ENCODE results near the gene POU6F1.
A peak's percentile ranks its signal among the peaks of the same experiment; 100 is the strongest.
"Not testable (repeated sequence)": the region's sequence is repeated elsewhere in the genome, so short reads cannot be mapped to it uniquely, and the experiment has no call there.

Gene POU6F1

GRCh38 chr12:51222461-51222860 lies 4.6 kb upstream of the POU6F1 start:
- Histone ChIP-seq H3K4me3 (ENCODE audit: control insufficient read depth in 1 of 7, extremely low read depth in 1 of 7, insufficient read depth in 4 of 7, low read depth in 2 of 7, low read length in 6 of 7) (no peak overlapping the region), H3K9me3 (ENCODE audit: control extremely low read depth in 1 of 5, control insufficient read depth in 4 of 5, insufficient read depth in 2 of 5, low read depth in 1 of 5, low read length in 4 of 5) (no peaks in the 10 kb centered on the region), H3K27me3 (replicated peaks in 2 of 5; ENCODE audit: control insufficient read depth in 4 of 5, insufficient read depth in 5 of 5, low read length in 4 of 5) (no peaks in the 10 kb centered on the region), H3K4me1 (ENCODE audit: control extremely low read depth in 1 of 4, control insufficient read depth in 4 of 4, insufficient read depth in 4 of 4, low read length in 3 of 4) (peaks cover 3 to 14% (median 14%) of the 10 kb centered on the region in 4 experiments), H3K27ac (ENCODE audit: insufficient read depth in 1 of 2, low read depth in 1 of 2, low read length in 2 of 2, poor library complexity in 1 of 2, severe bottlenecking in 2 of 2) (no peak overlapping the region), H3K36me3 (ENCODE audit: control insufficient read depth in 4 of 4, insufficient read depth in 4 of 4, low read length in 3 of 4) (no peaks in the 10 kb centered on the region)
- ChIA-PET CTCF (interaction anchor here (3.5 kb wide), 1 partner anchor 8 kb away, joined by 11 read pairs; no protein-coding TSS in a partner anchor), POLR2A (no interaction called here)
- 95% methylated on average over 4 of the region's 7 CpGs for WGBS (ENCODE audit: insufficient coverage)
- DNase-seq = no peak

- H3K4me1 ChIP-seq (ENCODE audit: control extremely low read depth in 1 of 4, control insufficient read depth in 4 of 4, insufficient read depth in 4 of 4, low read length in 3 of 4) = peaks cover 3 to 19% (median 16%) of the 10 kb centered on the region in 4 experiments
- DNase-seq; H3K9me3 ChIP-seq (ENCODE audit: control extremely low read depth in 1 of 5, control insufficient read depth in 4 of 5, insufficient read depth in 2 of 5, low read depth in 1 of 5, low read length in 4 of 5); H3K4me3 ChIP-seq (ENCODE audit: control insufficient read depth in 1 of 7, extremely low read depth in 1 of 7, insufficient read depth in 4 of 7, low read depth in 2 of 7, low read length in 6 of 7); H3K27ac ChIP-seq (ENCODE audit: insufficient read depth in 1 of 2, low read depth in 1 of 2, low read length in 2 of 2, poor library complexity in 1 of 2, severe bottlenecking in 2 of 2); POLR2A ChIA-PET; H3K36me3 ChIP-seq (ENCODE audit: control insufficient read depth in 4 of 4, insufficient read depth in 4 of 4, low read length in 3 of 4); H3K27me3 ChIP-seq (replicated peaks in 2 of 5; ENCODE audit: control insufficient read depth in 4 of 5, insufficient read depth in 5 of 5, low read length in 4 of 5): not testable (repeated sequence)
- CTCF ChIA-PET = interaction anchor here (0.6 to 3.5 kb wide), 3 partner anchors 11 to 1351 kb away, joined by 3 to 11 read pairs (median 3); no protein-coding TSS in a partner anchor
- WGBS (ENCODE audit: insufficient coverage) = 99% methylated on average over 7 of the region's 12 CpGs
Observed at GRCh38 chr12:51219857-51220256, 2.0 kb upstream of the POU6F1 start.

GRCh38 chr12:51219322-51219721 lies 1.5 kb upstream of the POU6F1 start:
- POLR2A ChIA-PET = interaction anchor here (2.6 kb wide), 1 partner anchor 20 kb away, joined by 24 read pairs; the partner anchor contains the start of gene DAZAP2
- H3K36me3 ChIP-seq (ENCODE audit: control insufficient read depth in 4 of 4, insufficient read depth in 4 of 4, low read length in 3 of 4) = no peaks in the 10 kb centered on the region
- CTCF ChIA-PET = interaction anchor here (0.7 to 1.8 kb wide), 5 partner anchors 10 to 32 kb away, joined by 4 to 5 read pairs (median 4); no protein-coding TSS in a partner anchor
- H3K27me3 ChIP-seq (replicated peaks in 2 of 5; ENCODE audit: control insufficient read depth in 4 of 5, insufficient read depth in 5 of 5, low read length in 4 of 5) = no peaks in the 10 kb centered on the region
- H3K9me3 ChIP-seq (ENCODE audit: control extremely low read depth in 1 of 5, control insufficient read depth in 4 of 5, insufficient read depth in 2 of 5, low read depth in 1 of 5, low read length in 4 of 5) = no peaks in the 10 kb centered on the region
- H3K4me1 ChIP-seq (ENCODE audit: control extremely low read depth in 1 of 4, control insufficient read depth in 4 of 4, insufficient read depth in 4 of 4, low read length in 3 of 4) = peaks cover 3 to 19% (median 16%) of the 10 kb centered on the region in 4 experiments
- WGBS (ENCODE audit: insufficient coverage) = 100% methylated on average over 2 of the region's 5 CpGs
- no peak for DNase-seq
- no peak overlapping the region for H3K27ac ChIP-seq (ENCODE audit: insufficient read depth in 1 of 2, low read depth in 1 of 2, low read length in 2 of 2, poor library complexity in 1 of 2, severe bottlenecking in 2 of 2)
- no peak overlapping the region for H3K4me3 ChIP-seq (ENCODE audit: control insufficient read depth in 1 of 7, extremely low read depth in 1 of 7, insufficient read depth in 4 of 7, low read depth in 2 of 7, low read length in 6 of 7)

- CTCF ChIA-PET = interaction anchor here (0.7 to 1.8 kb wide), 9 partner anchors 10 to 122 kb away, joined by 3 to 5 read pairs (median 4); no protein-coding TSS in a partner anchor
- peak overlapping the region; percentile 50 to 85 for H3K27ac ChIP-seq (ENCODE audit: insufficient read depth in 1 of 2, low read depth in 1 of 2, low read length in 2 of 2, poor library complexity in 1 of 2, severe bottlenecking in 2 of 2)
- WGBS (ENCODE audit: insufficient coverage) = 93% methylated on average over 4 of the region's 10 CpGs
- no peaks in the 10 kb centered on the region for H3K36me3 ChIP-seq (ENCODE audit: control insufficient read depth in 4 of 4, insufficient read depth in 4 of 4, low read length in 3 of 4)
- H3K9me3 ChIP-seq (ENCODE audit: control extremely low read depth in 1 of 5, control insufficient read depth in 4 of 5, insufficient read depth in 2 of 5, low read depth in 1 of 5, low read length in 4 of 5) = no peaks in the 10 kb centered on the region
- POLR2A ChIA-PET = interaction anchor here (1.0 to 2.6 kb wide), 2 partner anchors 12 to 20 kb away, joined by 4 to 24 read pairs; partner anchors contain the start of gene DAZAP2
- H3K4me1 ChIP-seq (ENCODE audit: control extremely low read depth in 1 of 4, control insufficient read depth in 4 of 4, insufficient read depth in 4 of 4, low read length in 3 of 4) = peaks cover 3 to 19% (median 16%) of the 10 kb centered on the region in 4 experiments
- H3K27me3 ChIP-seq (replicated peaks in 2 of 5; ENCODE audit: control insufficient read depth in 4 of 5, insufficient read depth in 5 of 5, low read length in 4 of 5) = no peaks in the 10 kb centered on the region
- H3K4me3 ChIP-seq (ENCODE audit: control insufficient read depth in 1 of 7, extremely low read depth in 1 of 7, insufficient read depth in 4 of 7, low read depth in 2 of 7, low read length in 6 of 7) = peak overlapping the region; percentile 36 to 90 (median 78)
- DNase-seq = peak in 1 of 3 donors; percentile 8
Observed at GRCh38 chr12:51218607-51219161, 822 bp upstream of the POU6F1 start.

GRCh38 chr12:51217133-51217967 lies 512 bp downstream of the POU6F1 start:
- Histone ChIP-seq H3K27ac (ENCODE audit: insufficient read depth in 1 of 2, low read depth in 1 of 2, low read length in 2 of 2, poor library complexity in 1 of 2, severe bottlenecking in 2 of 2) (peak overlapping the region; percentile 50 to 85), H3K4me3 (ENCODE audit: control insufficient read depth in 1 of 7, extremely low read depth in 1 of 7, insufficient read depth in 4 of 7, low read depth in 2 of 7, low read length in 6 of 7) (peak overlapping the region; percentile 39 to 90 (median 78)), H3K36me3 (ENCODE audit: control insufficient read depth in 4 of 4, insufficient read depth in 4 of 4, low read length in 3 of 4) (no peaks in the 10 kb centered on the region), H3K4me1 (ENCODE audit: control extremely low read depth in 1 of 4, control insufficient read depth in 4 of 4, insufficient read depth in 4 of 4, low read length in 3 of 4) (peaks cover 3 to 19% (median 16%) of the 10 kb centered on the region in 4 experiments), H3K27me3 (replicated peaks in 2 of 5; ENCODE audit: control insufficient read depth in 4 of 5, insufficient read depth in 5 of 5, low read length in 4 of 5) (no peaks in the 10 kb centered on the region), H3K9me3 (ENCODE audit: control extremely low read depth in 1 of 5, control insufficient read depth in 4 of 5, insufficient read depth in 2 of 5, low read depth in 1 of 5, low read length in 4 of 5) (no peaks in the 10 kb centered on the region)
- ChIA-PET CTCF (interaction anchor here (0.9 to 2.1 kb wide), 8 partner anchors 12 to 124 kb away, joined by 3 to 10 read pairs (median 4); partner anchors contain the start of gene DAZAP2), POLR2A (interaction anchor here (0.7 to 2.6 kb wide), 3 partner anchors 22 to 105 kb away, joined by 3 to 24 read pairs (median 3); partner anchors contain the start of gene DAZAP2)
- WGBS (ENCODE audit: insufficient coverage) = 1% methylated on average over 34 of the region's 81 CpGs
- DNase-seq = peak; percentile 55 to 75 (median 68)

- peak overlapping the region in 1 of 2 experiments; percentile 43 for H3K27ac ChIP-seq (ENCODE audit: insufficient read depth in 1 of 2, low read depth in 1 of 2, low read length in 2 of 2, poor library complexity in 1 of 2, severe bottlenecking in 2 of 2)
Observed at GRCh38 chr12:51216642-51217041, 1.2 kb downstream of the POU6F1 start.

More at GRCh38 chr12:51216642-51217041, 1.2 kb downstream of the POU6F1 start:
- no peak for DNase-seq
- Histone ChIP-seq H3K4me3 (ENCODE audit: control insufficient read depth in 1 of 7, extremely low read depth in 1 of 7, insufficient read depth in 4 of 7, low read depth in 2 of 7, low read length in 6 of 7) (peak overlapping the region in 4 of 7 experiments; percentile 78 to 90 (median 84)), H3K4me1 (ENCODE audit: control extremely low read depth in 1 of 4, control insufficient read depth in 4 of 4, insufficient read depth in 4 of 4, low read length in 3 of 4) (peaks cover 3 to 19% (median 16%) of the 10 kb centered on the region in 4 experiments), H3K9me3 (ENCODE audit: control extremely low read depth in 1 of 5, control insufficient read depth in 4 of 5, insufficient read depth in 2 of 5, low read depth in 1 of 5, low read length in 4 of 5) (no peaks in the 10 kb centered on the region), H3K27me3 (replicated peaks in 2 of 5; ENCODE audit: control insufficient read depth in 4 of 5, insufficient read depth in 5 of 5, low read length in 4 of 5) (no peaks in the 10 kb centered on the region), H3K36me3 (ENCODE audit: control insufficient read depth in 4 of 4, insufficient read depth in 4 of 4, low read length in 3 of 4) (no peaks in the 10 kb centered on the region)
- POLR2A ChIA-PET = interaction anchor here (0.7 to 2.6 kb wide), 2 partner anchors 22 to 106 kb away, joined by 3 to 24 read pairs; partner anchors contain the start of gene DAZAP2
- WGBS (ENCODE audit: insufficient coverage) = 86% methylated on average over 1 of the region's 7 CpGs
- CTCF ChIA-PET = interaction anchor here (1.4 to 2.1 kb wide), 2 partner anchors 13 to 23 kb away, joined by 4 to 10 read pairs; partner anchors contain the start of gene DAZAP2
